ENCODE measurements around the gene GGT1.
"Not testable (repeated sequence)": the region's sequence is repeated elsewhere in the genome, so short reads cannot be mapped to it uniquely, and the experiment has no call there.

GGT1 gene

DNA sequence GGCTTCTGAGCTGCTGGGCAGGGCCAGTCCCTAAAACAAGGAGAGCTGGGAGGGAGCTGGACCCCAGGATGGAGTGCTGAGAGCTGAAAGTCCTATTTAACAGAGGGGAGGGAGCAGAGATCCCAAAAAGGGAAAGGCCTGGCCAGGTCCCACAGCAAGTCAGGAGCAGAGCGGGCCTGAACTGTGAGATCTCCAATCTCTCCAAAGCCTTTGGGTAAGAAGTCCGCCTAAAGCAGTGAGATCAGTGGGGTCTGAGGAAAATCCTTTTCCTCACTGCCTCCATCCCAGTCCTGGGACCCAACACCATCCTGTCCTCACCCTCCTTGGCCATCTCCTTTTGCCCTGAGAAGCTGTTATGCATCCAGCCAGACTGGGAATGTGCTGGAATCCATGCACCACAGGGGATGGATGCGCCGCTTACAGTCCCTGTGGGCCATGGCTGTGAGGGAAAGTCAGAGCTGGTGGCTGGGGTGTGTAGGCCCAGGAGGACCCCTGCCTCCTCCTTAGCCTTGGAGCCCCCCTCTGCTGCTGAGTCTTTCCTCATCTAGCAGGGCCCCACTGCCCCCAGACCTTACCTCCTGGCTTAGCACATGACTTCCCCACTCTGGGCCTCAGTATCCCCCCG lies 18.7 kb upstream of the GGT1 start:
- no peak for DNase-seq

DNA sequence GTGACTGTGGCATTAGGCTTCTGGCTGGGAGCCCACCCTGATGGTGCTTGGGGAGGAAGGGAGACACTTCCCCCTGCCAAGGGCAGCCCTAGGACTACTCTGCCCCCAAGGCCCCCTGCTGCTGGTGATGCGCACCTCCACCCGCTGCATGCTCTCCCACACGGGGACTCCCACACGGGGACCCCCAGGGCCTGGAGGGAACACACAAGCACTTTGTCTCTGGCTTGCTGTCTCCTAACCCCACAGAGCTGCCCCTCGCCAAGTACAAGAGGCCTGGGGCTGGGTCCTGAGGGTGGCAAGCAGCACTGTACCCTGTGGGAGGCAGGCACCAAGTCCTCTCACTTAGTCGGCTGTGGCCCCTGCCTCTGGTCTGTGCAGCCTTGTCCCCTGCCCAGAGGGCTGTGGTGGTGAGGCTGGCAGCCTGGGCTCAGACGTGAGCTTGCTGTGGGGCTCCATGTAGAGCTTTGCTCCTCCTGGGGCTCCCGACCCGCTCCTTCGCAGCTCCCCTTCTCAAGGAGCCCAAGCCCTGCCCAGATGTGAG lies 18.1 kb upstream of the GGT1 start:
- DNase-seq: no peak

DNA sequence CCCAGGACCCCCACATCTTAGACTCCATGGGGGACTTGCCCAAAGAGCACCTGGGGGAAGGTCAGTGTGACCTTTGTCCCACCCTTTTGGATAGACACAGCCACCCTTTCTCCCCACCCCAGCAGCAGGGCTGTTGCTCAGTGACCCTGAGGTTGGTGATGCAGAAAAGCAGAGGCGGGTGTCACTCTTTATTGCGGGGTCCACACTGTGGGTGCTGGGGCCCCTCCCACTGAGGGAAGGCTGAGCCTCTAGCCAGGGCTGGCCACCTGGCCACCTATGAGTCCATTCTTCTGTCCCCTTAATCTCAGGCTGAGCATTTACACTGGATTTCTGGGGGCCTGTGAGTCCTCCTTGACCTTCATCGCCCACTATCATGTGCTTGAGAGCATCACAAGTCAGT lies 17.5 kb upstream of the GGT1 start:
- DNase-seq: no peak

DNA sequence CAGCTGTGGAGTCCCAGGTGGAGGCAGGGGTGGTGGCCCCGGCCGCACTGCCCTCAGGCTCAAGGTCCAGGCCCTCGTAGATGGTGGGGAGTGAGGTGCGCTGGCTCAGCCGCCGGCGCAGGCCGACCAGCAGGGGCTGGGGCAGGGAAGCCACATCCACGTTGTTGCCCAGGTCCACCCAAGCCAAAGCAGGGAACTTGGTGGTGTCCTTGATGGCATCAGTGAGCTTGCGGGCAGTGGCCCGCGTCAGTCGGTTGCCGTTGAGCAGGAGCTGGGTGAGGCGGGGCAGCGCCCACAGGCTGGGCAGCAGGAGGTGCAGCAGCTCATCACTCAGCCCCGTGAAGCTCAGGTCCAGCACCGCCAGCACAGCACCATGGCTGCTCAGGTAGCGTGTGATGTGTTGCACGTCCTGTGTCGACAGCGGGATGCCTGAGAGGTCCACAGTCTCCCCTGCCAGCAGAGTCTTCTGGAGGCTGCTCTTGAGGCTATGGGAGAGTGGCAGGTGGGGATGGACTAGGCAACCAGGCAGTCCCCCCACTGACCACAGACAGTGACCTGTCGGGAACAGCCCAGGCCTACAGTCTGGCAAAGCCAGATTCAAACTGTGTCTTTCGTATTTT lies 17.0 kb upstream of the GGT1 start:
- no peak for DNase-seq

DNA sequence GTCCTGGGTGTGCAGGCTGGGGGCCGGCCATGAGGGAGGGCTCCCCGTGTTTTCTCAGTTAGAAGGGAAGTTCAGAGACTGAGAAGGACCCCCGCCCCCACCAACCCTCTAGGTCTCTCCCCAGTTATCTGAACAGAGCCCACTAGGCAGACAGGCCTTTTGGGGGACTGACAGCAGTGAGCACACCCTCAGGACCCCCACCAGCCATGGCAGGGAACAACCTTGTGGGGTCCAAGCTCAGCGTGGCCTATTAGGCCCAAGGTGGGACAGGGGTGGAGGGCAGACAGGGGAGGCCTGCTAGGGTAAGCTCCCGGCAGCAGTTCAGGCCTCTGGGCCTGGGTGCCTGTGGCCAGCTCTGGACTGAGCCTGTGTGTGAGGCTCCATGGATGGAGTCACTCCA lies 15.7 kb upstream of the GGT1 start:
- DNase-seq: no peak

- DNase-seq: no peak
These were observed 15.0 kb upstream of the GGT1 start for GRCh38 chr22:24587948-24588347.

GRCh38 chr22:24588381-24588756 lies 14.6 kb upstream of the GGT1 start:
- no peak for DNase-seq

DNA sequence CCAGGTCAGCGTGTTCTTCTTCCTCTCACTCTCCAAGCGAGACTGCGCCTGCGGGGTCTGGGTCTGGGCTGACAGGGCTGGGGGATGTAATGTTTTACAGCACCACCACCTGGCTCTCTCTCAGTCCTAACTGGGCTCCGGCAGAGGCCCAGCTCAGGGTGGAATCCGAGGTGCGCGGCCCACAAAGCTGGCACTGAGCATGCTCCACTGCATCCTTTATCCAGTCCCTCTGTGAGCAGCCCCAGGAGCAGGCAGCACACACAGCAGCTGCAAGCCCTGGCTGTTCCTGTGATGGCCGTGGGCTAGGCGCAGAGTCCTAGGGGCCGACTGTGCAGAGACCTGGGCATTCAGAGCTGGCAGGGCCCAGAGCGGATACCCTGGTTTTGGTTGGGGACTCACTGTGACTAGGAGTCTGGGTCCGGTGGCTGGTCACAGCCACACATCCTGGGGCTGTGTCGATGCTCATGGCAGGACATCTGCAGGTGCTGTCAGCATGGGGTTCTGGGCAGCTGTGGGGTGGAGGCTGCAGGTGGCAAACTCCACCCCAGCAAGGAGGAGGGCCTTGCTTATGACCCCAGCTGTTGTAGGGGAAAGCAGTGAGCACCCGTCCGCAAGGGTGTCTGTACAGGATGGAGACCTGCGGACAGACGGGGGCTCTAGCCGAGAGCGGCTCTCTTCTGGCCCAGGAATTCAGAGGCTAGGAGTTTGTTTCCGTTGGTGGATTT lies 14.1 kb upstream of the GGT1 start:
- DNase-seq: no peak

DNA sequence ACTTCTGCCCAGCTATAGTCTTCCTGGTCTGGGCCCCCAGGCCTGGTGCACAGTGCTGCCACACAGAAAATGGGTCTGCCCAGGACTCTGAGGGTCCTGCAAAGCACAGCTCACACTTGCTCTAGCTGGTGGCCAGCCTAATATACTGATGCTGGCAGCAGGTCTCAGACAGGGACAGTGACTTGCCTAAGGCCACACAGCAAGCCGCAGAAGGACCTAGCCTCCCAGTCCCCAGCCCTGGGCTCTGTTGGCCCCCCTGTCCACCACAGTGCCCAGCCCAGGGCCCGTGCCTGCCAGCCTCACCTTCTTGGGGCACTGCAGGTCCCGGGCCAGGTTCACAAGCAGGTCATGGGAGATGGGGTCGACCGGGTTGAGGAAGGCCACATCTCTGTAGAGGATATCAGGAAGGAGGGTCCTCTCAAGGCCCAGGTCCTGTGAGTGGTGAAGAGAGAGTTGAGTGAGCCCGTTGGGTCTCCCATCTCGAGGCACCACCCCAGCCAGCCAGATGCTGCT lies 13.4 kb upstream of the GGT1 start:
- no peak for DNase-seq

GRCh38 chr22:24590596-24591173 lies 12.3 kb upstream of the GGT1 start:
- DNase-seq: no peak

DNA sequence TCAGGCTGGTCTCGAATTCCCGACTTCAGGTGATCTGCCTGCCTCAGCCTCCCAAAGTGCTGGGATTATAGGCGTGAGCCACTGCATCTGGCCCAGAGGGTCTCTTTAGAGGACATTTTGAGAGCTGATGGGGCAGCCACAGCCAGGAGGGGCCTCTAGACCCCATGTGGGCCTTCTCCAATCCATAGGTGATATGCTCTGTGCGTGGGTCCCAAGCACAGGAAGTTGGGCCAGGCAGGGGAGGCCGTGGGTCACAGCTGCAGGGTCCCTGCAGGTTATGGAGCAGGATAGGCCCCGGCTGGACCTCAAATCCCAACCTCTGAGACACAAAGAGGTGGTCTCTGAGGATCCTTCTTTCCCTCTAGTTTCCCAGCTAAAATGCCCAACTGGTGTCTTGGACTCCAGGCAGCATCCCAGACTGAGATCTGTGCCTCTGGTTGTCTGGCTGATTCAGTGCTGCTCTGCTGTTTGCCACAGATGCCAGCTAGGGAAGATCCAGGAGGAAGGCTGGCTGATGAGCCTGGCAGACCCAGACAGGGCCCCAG lies 11.6 kb upstream of the GGT1 start:
- DNase-seq: no peak

GRCh38 chr22:24592058-24592850 lies 10.7 kb upstream of the GGT1 start:
- peak in 1 of 2 donors; percentile 4 for DNase-seq

DNA sequence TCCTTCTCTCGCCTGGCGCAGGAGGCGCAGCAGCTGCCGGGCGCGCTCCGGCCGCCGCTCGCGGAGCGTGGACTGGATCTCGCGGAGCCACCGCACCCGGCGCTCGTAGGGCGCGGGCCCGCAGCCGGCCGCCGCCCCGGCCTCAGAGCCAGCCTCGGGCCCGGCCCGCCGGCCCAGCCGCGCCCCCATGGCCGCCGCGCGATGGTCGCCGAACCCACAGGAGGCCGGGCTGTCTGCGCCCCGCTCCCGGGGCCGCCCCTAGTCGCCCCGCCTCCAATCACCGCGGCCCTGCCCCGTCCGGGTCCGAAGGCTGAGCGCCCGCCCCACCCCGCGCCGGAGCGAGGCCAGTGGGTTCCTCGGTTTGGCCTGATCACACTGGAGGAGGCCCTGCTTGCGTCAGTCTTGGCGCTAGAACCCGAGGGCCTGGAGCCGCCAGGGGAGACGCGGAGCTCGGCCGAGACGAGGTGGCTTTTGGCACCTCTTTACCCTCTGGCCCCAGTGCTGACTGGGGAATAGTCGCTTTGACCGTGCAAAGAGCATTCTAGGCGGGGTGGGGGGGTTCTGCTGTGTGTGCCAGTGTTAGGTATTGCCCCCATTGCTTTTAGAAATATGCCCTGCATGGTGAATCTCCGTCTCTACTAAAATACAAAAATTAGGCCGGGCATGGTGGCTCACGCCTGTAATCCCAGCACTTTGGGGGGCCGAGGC lies 10.0 kb upstream of the GGT1 start, which contains the start of gene LRRC75B:
Gene LRRC75B, minus strand, starts transcription at position 223 of the 708 bp plus-strand sequence. Its CDS starts 34 bp downstream, at position 189.
- peak; percentile 73 to 77 for DNase-seq

DNA sequence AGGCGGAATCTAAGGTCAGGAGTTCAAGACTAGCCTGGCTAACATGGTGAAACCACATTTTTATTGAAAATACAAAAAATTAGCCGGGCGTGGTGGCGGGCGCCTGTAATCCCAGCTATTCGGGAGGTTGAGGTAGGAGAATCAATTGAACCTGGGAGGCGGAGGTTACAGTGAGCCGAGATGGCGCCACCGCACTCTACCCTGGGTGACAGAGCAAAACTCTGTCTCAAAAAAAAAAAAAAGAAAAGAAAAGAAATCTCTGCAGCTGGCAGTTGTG lies 9.5 kb upstream of the GGT1 start:
- DNase-seq: not testable (repeated sequence)

GRCh38 chr22:24593836-24594568 lies 9.0 kb upstream of the GGT1 start:
- DNase-seq: no peak

DNA sequence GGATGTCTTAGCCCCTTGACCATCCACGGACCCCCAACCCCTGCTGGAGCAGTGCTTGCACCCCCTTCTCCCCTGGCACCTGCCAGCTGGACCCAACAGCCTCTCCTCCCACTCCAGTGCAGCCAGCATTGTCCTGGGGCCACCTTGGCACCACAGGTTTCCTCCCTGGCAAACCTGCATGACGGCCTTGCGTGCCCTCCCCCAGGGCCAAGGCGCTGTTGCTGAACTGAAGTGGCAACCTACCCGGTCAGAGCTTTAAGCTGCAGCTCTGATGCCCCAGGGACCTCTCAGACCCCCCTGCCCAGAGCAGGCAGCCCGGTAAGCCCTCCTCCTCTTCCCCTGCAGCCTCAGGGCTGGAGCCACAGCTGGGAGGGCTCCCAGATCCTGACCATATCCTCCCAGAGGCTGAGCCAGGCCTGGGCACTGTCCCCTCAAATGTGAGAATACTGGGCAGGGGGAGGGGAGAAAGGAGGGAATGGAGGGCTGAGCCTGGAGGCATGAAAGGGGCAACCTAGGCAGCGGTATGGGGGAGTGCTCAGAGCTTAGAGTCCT lies 8.3 kb upstream of the GGT1 start:
- no peak for DNase-seq

DNA sequence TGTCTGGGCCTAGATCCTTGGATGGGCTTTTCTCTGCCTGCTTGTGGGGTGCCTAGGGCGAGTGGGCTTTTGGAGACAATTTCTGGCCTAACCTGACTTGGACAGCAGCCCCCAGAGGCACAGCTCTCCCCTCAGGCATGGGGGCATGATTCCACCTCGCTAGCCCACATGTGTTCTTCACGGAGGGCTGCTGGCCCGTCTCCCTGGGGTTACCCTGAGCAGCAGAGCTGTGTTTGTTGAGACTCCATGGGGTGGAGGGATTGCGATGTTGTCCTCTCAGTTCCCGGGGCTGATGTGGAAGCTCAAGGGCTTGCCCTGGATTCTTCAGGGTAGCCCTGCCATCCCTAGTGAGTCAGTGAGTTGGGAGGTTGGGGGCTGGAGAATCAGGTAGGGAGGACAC lies 7.8 kb upstream of the GGT1 start:
- no peak for DNase-seq

DNA sequence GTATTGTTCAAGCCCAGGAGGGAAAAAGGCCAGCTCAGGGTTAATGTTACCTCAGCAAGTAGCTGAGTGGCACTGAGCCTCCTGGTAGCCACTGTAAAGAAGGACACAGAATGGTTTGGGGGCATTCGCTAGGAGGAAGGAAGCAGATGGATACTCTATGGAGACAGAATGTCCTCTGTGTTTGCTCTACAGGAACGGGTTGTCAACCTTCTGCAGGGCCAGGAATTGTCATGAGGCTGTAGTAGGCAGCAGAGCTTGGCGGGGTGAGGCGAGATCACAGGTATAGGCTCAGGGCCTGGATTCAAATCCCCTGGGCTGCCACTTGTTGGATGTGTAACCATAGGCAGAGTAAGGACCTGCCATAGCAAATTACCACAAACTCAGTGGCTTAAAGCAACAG lies 7.1 kb upstream of the GGT1 start:
- no peak for DNase-seq

DNA sequence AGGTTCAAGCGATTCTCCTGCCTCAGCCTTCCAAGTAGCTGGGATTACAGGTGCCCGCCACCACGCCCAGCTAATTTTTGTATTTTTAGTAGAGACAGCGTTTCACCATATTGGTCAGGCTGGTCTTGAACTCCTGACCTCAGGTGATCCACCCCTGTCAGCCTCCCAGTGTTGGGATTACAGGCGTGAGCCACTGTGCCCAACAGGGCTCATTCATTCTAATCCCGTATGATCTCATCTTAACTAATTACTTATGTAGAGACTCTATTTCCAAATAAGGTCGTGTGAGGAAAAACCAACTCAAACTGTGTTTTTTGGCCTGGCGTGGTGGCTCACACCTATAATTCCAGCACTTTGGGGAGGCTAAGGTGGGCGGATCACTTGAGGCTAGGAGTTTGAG lies 5.9 kb upstream of the GGT1 start:
- DNase-seq: not testable (repeated sequence)

GRCh38 chr22:24599514-24599913 lies 3.5 kb upstream of the GGT1 start:
- no peak for DNase-seq

Data from inflammatory macrophage treated with lipopolysaccharide for 1 hour (primary cell).